Panc1 (cell line): ENCODE results near the gene SH3PXD2A. TPM values are rescaled to one million over a fixed set of nuclear protein-coding genes. Genes with fewer than 3 reads are reported as not detected.

Experiments
- ATAC-seq: fragments of 200-7000 bp; cut with Tn5 transposase; 2 replicates; pipeline ENCODE4 v1.9.1; 2020; ENCODE audit warnings: mild to moderate bottlenecking, moderate library complexity
- BruUV-seq: library from RNA; stranded (reverse); fragments of 400-500 nt; replicated peaks from 2 replicates; lab custom pipeline; 2021; lab: Mats Ljungman, UMichigan
- CTCF ChIA-PET: fragments of 300-600 bp; sonication (Branson Sonifier 250); formaldehyde crosslinking; loops from one replicate; lab custom pipeline; 2022; ENCODE audit warnings: antibody characterized with exemption; lab: Charles Lee
- POLR2A ChIA-PET: fragments of 300-600 bp; sonication (Branson Sonifier 250); formaldehyde crosslinking; loops from one replicate; lab custom pipeline; 2022; ENCODE audit warnings: antibody characterized with exemption; lab: Charles Lee
- DNase-seq: peaks from one replicate; pipeline ENCODE4 v3.0.0-alpha.2; 2010; ENCODE audit warnings: low read depth, low spot score
- H3K27ac ChIP-seq: 2 replicates; pipeline ENCODE4 v1.5.1; 2011; ENCODE audit warnings: mild to moderate bottlenecking, low read length, inconsistent platforms
- H3K27me3 ChIP-seq: fragments of 200-500 bp; sonication (Bioruptor generic); 2 replicates; pipeline ENCODE4 v1.6.0; 2014; ENCODE audit warnings: low read length, inconsistent platforms; ENCODE audit not compliant: control insufficient read depth, insufficient read depth
- H3K36me3 ChIP-seq: fragments of 200-500 bp; sonication (Bioruptor generic); 2 replicates; pipeline ENCODE4 v1.5.1; 2014; ENCODE audit warnings: inconsistent platforms, mild to moderate bottlenecking, low read length, moderate library complexity; ENCODE audit not compliant: control insufficient read depth, insufficient read depth
- H3K4me1 ChIP-seq: 2 replicates; pipeline ENCODE4 v1.5.1; 2011; ENCODE audit warnings: inconsistent platforms, mild to moderate bottlenecking, low read length, moderate library complexity; ENCODE audit not compliant: control insufficient read depth, insufficient read depth
- H3K4me3 ChIP-seq, 2 experiments: 2 replicates each; pipeline ENCODE4 v1.5.1; 2011 to 2012; ENCODE audit warnings: low read depth in 2 of 2, low read length in 2 of 2, mild to moderate bottlenecking in 2 of 2, inconsistent platforms in 1 of 2, moderate library complexity in 1 of 2
- H3K9me3 ChIP-seq: fragments of 200-500 bp; sonication (Bioruptor generic); 2 replicates; pipeline ENCODE4 v1.5.1; 2014; ENCODE audit warnings: low read depth, mild to moderate bottlenecking, inconsistent platforms, low read length, moderate library complexity; ENCODE audit not compliant: control insufficient read depth, insufficient read depth
- CTCF ChIP-seq: fragments of 450-650 bp; IDR thresholded peaks from 2 replicates; pipeline ENCODE4 v1.5.1; 2017; ENCODE audit warnings: mild to moderate bottlenecking
- POLR2AphosphoS5 ChIP-seq: IDR thresholded peaks from 2 replicates; pipeline ENCODE4 v1.6.1; 2012; ENCODE audit warnings: mild to moderate bottlenecking, low read depth, low read length, moderate library complexity
- REST ChIP-seq, 2 experiments: IDR thresholded peaks; 2 replicates each; pipeline ENCODE4 v1.6.1; 2011 to 2012; ENCODE audit warnings: low read depth in 2 of 2, control low read depth in 1 of 2, low read length in 1 of 2, mild to moderate bottlenecking in 1 of 2, moderate library complexity in 1 of 2; ENCODE audit not compliant: insufficient read depth in 1 of 2
- SIN3A ChIP-seq: IDR thresholded peaks from 2 replicates; pipeline ENCODE4 v1.6.1; 2012; ENCODE audit warnings: low read depth, mild to moderate bottlenecking, low read length, moderate library complexity, borderline replicate concordance; ENCODE audit not compliant: insufficient read depth
- TCF7L2 ChIP-seq: IDR thresholded peaks from 2 replicates; pipeline ENCODE4 v1.6.1; 2011; ENCODE audit warnings: mild to moderate bottlenecking, low read depth, low read length, inconsistent platforms
- in situ Hi-C: cut with HindIII; loops from 2 replicates; pipeline ENCODE4 v1.10.0; 2016; ENCODE audit warnings: low sequenced_read_pairs, low pct_unique_long_range_greater_than_20kb
- intact Hi-C: fragments of 100-400 bp; cut with micrococcal nuclease; formaldehyde crosslinking; loops from one replicate; pipeline ENCODE4 v1.10.0; 2022; ENCODE audit not compliant: unreplicated experiment
- total RNA-seq: library from RNA; stranded (reverse); gene quantifications from one replicate; pipeline ENCODE4 v1.2.1, GENCODE V29; 2021; ENCODE audit not compliant: unreplicated experiment

Gene SH3PXD2A
- total RNA-seq, 1 experiment from 2014 or later = 5.7 TPM

- BruUV-seq = no TSS peak
- Histone ChIP-seq H3K4me1 (peaks cover 8% of the 10 kb centered on the region), H3K27ac (no peak overlapping the region), H3K9me3 (no peaks in the 10 kb centered on the region), H3K36me3 (no peaks in the 10 kb centered on the region), H3K27me3 (0 out of 2 replicates have a peak, but pooled peaks cover 2% of the 10 kb centered on the region), H3K4me3 (no peak overlapping the region)
- intact Hi-C loops (no loop called here), in situ Hi-C loops (no loop called here)
- CTCF ChIA-PET = no interaction called here
- ATAC-seq (no peak), DNase-seq (no peak)
- POLR2A ChIA-PET = no interaction called here
- TF ChIP-seq TCF7L2 (no peak), REST (IDR thresholded peaks at IDR 0.05; ENCODE audit: insufficient read depth in 1 of 2, low read depth in 2 of 2, low read length in 1 of 2) (no peak), POLR2AphosphoS5 (no peak), CTCF (no peak), SIN3A (no peak)
Observed at GRCh38 chr10:103546401-103546800, 309.0 kb downstream of the SH3PXD2A start.

- in situ Hi-C loops (no loop called here), intact Hi-C loops (no loop called here)
- Histone ChIP-seq H3K27ac (no peak overlapping the region), H3K9me3 (no peaks in the 10 kb centered on the region), H3K36me3 (no peaks in the 10 kb centered on the region), H3K4me1 (peaks cover 8% of the 10 kb centered on the region), H3K27me3 (no peaks in the 10 kb centered on the region), H3K4me3 (no peak overlapping the region)
- no peak for ATAC-seq
- POLR2A ChIA-PET = no interaction called here
- CTCF ChIA-PET = no interaction called here
- BruUV-seq = no TSS peak
- no peak for DNase-seq
- TF ChIP-seq REST (IDR thresholded peaks at IDR 0.05; ENCODE audit: insufficient read depth in 1 of 2, low read depth in 2 of 2, low read length in 1 of 2) (no peak), POLR2AphosphoS5 (no peak), SIN3A (no peak), TCF7L2 (no peak), CTCF (no peak)
Observed at GRCh38 chr10:103545771-103546281, 309.6 kb downstream of the SH3PXD2A start.
